Liver (tissue), 3 donors: ENCODE measurements around the gene USH2A.

Source experiments
- GABPA ChIP-seq, 2 donors: IDR thresholded peaks in 1 of 2; conservative IDR thresholded peaks in 1 of 2; 2 replicates each; pipeline ENCODE4 v1.6.1; 2016; ENCODE audit warnings: antibody characterized with exemption in 2 of 2, mild to moderate bottlenecking in 1 of 2, moderate library complexity in 1 of 2
- RAD21 ChIP-seq, 2 donors: IDR thresholded peaks; 2 replicates each; pipeline ENCODE4 v1.6.1; 2016; ENCODE audit warnings: antibody characterized with exemption in 2 of 2, mild to moderate bottlenecking in 2 of 2
- TF ChIP-seq, protein P1 (sequence below): fragments of 150-350 bp; IDR thresholded peaks from 2 replicates; pipeline ENCODE4 v1.5.1; 2017; ENCODE audit warnings: improper control_type of control experiment, low read depth, low read length; ENCODE audit not compliant: missing input control
- TF ChIP-seq, protein P2 (sequence below): IDR thresholded peaks from 2 replicates; pipeline ENCODE4 v1.6.1; 2016; ENCODE audit warnings: antibody characterized with exemption, mild to moderate bottlenecking
- donor health status: healthy.
- donor health status: healthy.

GRCh38 chr1:215767761-215768160 lies 655.5 kb downstream of the USH2A start:
- TF ChIP-seq RAD21 (IDR thresholded peaks at IDR 0.05) (no peak), GABPA (IDR thresholded peaks at IDR 0.05 in 1 of 2, conservative IDR thresholded peaks at IDR 0.05 in 1 of 2) (no peak)
- TF ChIP-seq, protein P1, sequence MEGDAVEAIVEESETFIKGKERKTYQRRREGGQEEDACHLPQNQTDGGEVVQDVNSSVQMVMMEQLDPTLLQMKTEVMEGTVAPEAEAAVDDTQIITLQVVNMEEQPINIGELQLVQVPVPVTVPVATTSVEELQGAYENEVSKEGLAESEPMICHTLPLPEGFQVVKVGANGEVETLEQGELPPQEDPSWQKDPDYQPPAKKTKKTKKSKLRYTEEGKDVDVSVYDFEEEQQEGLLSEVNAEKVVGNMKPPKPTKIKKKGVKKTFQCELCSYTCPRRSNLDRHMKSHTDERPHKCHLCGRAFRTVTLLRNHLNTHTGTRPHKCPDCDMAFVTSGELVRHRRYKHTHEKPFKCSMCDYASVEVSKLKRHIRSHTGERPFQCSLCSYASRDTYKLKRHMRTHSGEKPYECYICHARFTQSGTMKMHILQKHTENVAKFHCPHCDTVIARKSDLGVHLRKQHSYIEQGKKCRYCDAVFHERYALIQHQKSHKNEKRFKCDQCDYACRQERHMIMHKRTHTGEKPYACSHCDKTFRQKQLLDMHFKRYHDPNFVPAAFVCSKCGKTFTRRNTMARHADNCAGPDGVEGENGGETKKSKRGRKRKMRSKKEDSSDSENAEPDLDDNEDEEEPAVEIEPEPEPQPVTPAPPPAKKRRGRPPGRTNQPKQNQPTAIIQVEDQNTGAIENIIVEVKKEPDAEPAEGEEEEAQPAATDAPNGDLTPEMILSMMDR = no peak
- TF ChIP-seq, protein P2, sequence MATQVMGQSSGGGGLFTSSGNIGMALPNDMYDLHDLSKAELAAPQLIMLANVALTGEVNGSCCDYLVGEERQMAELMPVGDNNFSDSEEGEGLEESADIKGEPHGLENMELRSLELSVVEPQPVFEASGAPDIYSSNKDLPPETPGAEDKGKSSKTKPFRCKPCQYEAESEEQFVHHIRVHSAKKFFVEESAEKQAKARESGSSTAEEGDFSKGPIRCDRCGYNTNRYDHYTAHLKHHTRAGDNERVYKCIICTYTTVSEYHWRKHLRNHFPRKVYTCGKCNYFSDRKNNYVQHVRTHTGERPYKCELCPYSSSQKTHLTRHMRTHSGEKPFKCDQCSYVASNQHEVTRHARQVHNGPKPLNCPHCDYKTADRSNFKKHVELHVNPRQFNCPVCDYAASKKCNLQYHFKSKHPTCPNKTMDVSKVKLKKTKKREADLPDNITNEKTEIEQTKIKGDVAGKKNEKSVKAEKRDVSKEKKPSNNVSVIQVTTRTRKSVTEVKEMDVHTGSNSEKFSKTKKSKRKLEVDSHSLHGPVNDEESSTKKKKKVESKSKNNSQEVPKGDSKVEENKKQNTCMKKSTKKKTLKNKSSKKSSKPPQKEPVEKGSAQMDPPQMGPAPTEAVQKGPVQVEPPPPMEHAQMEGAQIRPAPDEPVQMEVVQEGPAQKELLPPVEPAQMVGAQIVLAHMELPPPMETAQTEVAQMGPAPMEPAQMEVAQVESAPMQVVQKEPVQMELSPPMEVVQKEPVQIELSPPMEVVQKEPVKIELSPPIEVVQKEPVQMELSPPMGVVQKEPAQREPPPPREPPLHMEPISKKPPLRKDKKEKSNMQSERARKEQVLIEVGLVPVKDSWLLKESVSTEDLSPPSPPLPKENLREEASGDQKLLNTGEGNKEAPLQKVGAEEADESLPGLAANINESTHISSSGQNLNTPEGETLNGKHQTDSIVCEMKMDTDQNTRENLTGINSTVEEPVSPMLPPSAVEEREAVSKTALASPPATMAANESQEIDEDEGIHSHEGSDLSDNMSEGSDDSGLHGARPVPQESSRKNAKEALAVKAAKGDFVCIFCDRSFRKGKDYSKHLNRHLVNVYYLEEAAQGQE = no peak
